NB4 (cell line): ENCODE results near the gene MARCOL.

ENCODE experiments used
- DNase-seq: peaks from one replicate; pipeline ENCODE4 v3.0.0; 2010; ENCODE audit warnings: low read depth
- H3K4me3 ChIP-seq: one replicate; pipeline ENCODE4 v1.5.1; 2011; ENCODE audit warnings: mild to moderate bottlenecking, low read depth, low read length, moderate library complexity
- CTCF ChIP-seq: IDR thresholded peaks from one replicate; pipeline ENCODE4 v1.5.1; 2012; ENCODE audit warnings: low read depth, low read length
- MAX ChIP-seq: IDR thresholded peaks from 2 replicates; pipeline ENCODE4 v1.6.1; 2011; ENCODE audit warnings: low read depth, low read length
- MYC ChIP-seq: IDR thresholded peaks from 2 replicates; pipeline ENCODE4 v1.6.1; 2011; ENCODE audit warnings: low read depth, low read length
- POLR2A ChIP-seq: IDR thresholded peaks from 2 replicates; pipeline ENCODE4 v1.6.1; 2011; ENCODE audit warnings: mild to moderate bottlenecking; ENCODE audit not compliant: insufficient read length; ENCODE audit errors: extremely low read depth

The MARCOL gene

GRCh38 chr5:148238418-148238794 lies at the start of gene MARCOL:
Gene MARCOL (plus strand): TSS chr5:148238525. CDS start chr5:148238598, 73 bp downstream.
- H3K4me3 ChIP-seq: no peak within 1 kb of the TSS
- no peak for DNase-seq
- no peak for TF ChIP-seq POLR2A
- no peak for TF ChIP-seq CTCF

GRCh38 chr5:148191010-148191409 lies 47.3 kb upstream of the MARCOL start:
- H3K4me3 ChIP-seq: no peak overlapping the region
- no peak for TF ChIP-seq MAX
- TF ChIP-seq MYC: no peak
- TF ChIP-seq CTCF: no peak
- no peak for DNase-seq

- no peak overlapping the region for H3K4me3 ChIP-seq
- DNase-seq: no peak
- TF ChIP-seq MAX (no peak), POLR2A (no peak), MYC (no peak), CTCF (no peak)
Measured at GRCh38 chr5:148193202-148193601, 45.1 kb upstream of the MARCOL start.

- DNase-seq: no peak
- no peak overlapping the region for H3K4me3 ChIP-seq
- TF ChIP-seq MYC: no peak
- no peak for TF ChIP-seq MAX
- TF ChIP-seq POLR2A: no peak
- TF ChIP-seq CTCF: no peak
Measured at GRCh38 chr5:148201151-148201550, 37.2 kb upstream of the MARCOL start.

GRCh38 chr5:148202531-148203203 lies 35.7 kb upstream of the MARCOL start, which contains the start of gene SPINK6:
Gene SPINK6 (plus strand): TSS chr5:148203042. CDS start chr5:148203097, 55 bp downstream.
- no peak for TF ChIP-seq MYC
- no peak for TF ChIP-seq CTCF
- no peak for TF ChIP-seq POLR2A
- no peak for TF ChIP-seq MAX
- no peak for DNase-seq
- H3K4me3 ChIP-seq: no peak within 1 kb of the TSS
